ENCODE measurements around the gene AP1G1.

- TF ChIP-seq POLR2A (IDR thresholded peaks at IDR 0.05; ENCODE audit: low read length) (no peak), GATA1 (IDR thresholded peaks at IDR 0.05; ENCODE audit: low read depth, low read length) (no peak)
Observed at GRCh38 chr16:71794018-71794417, 14.6 kb downstream of the AP1G1 start.

Data from erythroblast (primary cell).